GM19455 (cell line): ENCODE results near the gene ACTRT2.

Source experiments
- ATAC-seq: cut with Tn5 transposase; IDR thresholded peaks from one replicate; pipeline ENCODE4 v1.9.1; 2021; ENCODE audit not compliant: unreplicated experiment

ACTRT2 gene

DNA sequence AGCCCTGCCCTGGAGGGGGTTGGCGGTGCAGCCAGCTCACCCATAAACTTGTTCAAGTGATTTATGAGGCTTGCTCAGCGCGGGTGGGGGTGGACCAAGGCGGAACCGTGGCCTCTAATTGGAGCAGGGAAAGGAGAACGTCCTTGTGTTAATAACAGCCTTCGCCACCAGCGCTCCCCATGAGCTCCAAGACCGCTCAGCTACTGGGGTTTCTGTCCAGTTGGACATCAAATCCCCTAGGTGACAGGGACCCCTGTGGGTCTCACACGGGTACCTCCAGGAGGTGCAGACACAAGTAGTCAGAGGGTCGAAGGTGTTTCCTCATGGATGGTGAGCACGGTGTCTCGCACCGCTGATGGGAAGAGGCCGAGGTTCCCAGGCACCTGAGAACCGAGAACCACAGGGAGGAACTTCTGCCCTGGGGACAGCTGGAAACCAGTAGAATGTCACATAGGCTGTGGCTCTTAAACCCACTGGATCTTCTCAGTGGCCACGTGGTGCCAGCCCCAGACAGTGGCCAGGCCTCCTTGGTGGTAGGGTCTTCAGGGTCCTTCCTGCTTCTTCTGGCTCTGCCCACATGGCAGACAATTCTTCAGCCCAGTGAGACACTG lies 3.7 kb upstream of the ACTRT2 start:
- ATAC-seq: no peak

DNA sequence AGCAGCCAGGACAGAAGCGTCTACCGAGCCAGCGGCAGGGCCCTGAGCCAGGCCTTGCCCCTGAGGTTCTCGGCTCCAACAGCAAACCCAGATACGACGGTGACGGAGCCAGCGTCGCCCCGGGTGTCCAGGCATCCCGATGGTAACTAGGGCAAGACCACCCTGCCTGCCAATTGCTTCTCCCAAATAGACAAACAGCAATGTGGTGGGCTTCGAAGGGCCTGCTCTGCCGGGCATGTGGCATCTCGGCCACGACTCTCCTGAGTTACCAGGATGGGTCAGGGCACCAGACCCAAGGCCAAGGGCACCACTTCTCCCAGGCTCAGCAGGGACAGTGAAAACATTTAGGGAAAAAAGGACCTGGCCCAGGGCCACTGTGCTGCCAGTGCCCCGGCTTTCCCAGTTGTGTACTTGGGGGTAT lies 3.2 kb upstream of the ACTRT2 start:
- ATAC-seq: no peak

DNA sequence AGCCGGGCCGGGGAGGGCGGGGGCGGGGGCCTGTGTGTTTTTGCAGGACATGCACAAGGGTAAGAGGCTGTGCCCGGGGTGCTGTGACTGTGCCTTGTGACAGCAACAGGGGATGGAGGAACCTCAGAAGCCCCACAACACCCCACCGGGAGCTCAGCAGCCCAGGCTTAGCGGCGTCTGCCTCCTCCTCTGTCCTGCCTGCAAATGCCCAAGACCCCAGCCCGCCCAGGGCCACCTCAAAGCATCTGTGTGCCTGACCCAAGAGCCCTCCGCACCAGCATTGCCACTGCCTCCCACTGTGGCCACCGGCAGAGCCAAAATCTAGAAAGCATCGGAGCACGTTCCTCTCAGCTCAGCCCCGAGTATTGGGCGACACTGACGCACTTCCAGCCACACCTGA lies 2.7 kb upstream of the ACTRT2 start:
- no peak for ATAC-seq

DNA sequence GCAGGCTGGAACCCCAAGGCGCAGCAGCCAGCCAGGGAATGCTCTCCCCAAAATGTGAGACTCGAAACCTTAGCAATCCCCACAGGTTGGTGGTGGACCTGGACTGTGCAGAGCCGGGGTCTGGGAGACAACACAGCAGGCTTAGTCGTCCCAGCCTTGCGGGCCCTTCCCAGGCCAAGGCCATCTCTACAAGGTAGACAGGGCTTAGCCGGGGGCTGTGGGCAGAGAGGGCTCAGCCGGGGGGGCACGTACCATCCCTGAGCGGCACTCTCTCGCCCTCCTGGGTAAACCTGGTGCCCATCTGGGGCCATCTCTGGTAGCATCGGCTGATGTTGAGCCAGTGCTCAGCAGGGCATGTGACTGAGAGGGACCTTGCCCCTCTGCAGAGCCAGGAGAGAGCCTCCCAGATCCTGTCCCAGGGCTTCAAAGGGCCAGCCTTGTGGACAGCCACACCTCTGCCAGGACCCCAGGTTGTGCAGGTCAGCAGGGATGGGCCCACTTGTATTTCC lies 2.2 kb upstream of the ACTRT2 start:
- no peak for ATAC-seq

DNA sequence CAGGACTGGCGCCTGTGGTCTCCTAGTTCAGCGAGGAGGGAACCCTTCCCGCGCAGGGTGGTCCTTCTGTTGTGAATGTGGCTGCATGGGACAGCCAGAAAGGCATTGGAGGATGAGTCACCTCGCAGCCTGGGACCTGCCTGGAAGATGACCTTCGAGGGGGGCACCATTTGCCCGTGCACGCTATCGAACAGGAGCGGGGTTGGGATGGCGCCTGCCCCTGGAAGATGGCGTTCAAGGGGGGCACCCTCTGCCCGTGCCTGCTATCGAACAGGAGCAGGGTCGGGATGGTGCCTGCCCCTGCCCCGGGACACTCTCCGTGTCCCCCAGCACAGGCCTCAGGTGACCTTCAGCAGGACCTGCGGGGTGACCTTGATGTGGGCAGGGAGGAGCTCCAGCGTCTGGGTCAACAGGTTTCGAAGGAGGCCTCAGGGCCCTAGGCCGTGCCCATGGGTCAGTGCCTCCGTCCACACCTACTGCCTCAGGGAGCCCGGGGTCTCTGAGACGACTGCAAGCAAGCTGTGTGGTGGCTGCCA lies 1.7 kb upstream of the ACTRT2 start:
- no peak for ATAC-seq

DNA sequence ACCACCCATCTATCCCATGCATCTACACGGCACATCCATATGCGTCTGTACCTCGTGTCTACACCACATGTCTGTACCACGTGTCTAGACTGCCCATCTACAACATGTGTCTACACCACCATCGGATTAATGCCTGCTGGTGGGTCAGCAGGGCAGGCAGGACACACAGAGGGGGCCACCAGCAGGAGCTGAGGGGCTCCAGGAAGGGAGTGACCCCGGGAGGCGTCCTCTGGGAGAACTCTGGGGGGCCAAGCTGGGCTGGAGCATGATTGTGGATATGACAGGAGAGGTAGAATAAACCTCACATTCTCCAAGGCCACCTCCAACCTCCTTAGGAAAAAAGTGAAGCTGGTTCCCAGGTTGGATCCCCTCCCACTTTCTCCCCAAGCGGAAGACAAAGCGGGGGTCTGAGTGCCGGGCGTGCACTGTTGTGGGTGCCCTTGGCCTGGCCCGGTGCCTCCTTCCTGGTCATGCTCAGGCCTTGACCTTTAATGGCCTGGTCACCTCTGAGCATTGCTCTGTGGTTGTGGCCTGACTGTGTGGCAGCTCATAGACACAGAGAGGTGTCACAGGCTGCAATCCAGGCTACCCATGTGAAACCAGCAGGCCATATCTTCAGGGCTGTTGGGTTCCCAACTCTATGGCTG lies 881 bp upstream of the ACTRT2 start:
- no peak for ATAC-seq

DNA sequence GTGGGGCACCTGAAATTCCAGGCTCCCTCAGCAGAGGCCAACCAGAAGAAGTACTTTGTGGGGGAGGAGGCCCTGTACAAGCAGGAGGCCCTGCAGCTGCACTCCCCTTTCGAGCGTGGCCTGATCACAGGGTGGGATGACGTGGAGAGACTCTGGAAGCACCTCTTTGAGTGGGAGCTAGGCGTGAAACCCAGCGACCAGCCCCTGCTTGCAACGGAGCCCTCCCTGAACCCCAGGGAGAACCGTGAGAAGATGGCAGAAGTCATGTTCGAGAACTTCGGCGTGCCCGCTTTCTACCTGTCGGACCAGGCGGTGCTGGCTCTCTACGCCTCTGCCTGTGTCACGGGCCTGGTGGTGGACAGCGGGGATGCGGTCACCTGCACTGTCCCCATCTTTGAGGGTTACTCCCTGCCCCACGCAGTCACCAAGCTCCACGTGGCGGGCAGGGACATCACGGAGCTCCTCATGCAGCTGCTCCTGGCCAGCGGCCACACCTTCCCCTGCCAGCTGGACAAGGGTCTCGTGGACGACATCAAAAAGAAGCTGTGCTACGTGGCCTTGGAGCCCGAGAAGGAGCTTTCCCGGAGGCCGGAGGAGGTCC lies 634 bp downstream of the ACTRT2 start:
- no peak for ATAC-seq

DNA sequence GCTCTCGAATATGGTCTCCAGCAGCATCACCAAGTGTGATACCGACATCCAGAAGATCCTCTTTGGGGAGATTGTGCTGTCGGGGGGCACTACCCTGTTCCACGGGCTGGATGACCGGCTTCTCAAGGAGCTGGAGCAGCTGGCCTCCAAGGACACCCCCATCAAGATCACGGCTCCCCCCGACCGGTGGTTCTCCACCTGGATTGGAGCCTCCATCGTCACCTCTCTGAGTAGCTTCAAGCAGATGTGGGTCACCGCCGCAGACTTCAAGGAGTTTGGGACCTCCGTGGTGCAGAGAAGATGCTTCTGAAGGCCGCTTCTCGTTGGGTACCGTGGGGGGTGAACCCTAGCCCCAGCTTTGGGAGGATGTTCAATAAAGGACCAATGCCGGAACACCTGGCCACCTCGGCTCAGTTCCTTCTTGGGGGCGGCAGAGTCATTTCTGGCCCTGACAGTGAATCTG lies 1.3 kb downstream of the ACTRT2 start:
- no peak for ATAC-seq

DNA sequence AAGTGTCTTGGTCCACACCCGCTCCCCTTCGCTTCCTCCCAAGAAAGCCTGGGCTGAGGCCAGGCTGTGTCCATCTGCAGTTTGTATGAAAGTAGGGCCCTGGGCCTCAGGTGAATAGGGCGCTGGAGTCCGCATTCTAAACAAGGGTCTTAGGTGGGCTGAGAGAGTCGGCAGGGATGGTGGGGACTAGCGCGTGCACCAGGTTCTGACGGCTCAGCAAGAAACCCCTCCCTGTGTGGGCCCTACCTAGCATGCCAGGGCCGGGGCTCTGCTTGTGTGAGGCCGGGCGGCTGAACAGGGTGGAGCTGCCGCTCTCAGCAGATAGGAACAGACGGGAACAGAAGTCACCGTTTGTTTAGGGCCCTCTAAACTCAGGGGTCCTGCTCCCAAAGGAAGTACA lies 1.7 kb downstream of the ACTRT2 start:
- no peak for ATAC-seq

DNA sequence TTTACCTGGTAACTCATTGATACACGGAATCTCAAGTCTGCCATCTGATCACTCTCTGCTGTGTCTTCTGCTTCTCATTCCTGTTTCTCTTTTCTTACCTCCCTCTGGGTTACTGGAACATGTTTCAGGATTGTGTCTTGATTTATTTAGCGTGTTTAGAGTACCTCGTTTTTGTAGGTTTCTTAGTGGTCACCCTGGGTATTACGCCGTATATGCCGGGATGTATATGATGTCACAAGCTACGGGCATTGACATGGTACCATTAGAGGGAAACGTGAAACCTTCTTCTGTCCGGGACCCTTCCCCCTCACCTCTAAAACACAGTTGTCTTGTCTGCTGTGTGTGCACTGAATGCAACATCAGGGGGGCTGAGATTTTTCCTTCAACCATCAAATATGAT lies 2.8 kb downstream of the ACTRT2 start:
- no peak for ATAC-seq

DNA sequence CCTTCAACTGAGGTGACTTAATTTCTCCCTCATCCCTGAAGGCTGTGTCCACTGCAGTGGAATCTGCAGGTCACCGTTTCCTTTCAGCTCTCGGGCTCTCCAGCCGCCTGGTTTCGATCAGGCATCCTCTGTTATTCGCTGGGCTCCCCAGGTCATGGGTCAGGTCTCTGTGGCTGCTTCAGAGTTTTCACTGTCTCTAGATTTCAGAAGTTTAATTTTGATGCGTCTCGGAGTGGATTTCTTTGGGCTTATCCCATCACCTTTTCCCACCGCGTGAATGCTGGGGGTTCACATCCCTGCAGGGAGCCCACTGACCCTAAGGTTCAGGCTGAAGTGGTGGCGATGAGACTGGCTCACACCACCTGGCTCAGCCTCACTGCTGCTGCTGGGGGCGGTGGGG lies 3.3 kb downstream of the ACTRT2 start:
- no peak for ATAC-seq

DNA sequence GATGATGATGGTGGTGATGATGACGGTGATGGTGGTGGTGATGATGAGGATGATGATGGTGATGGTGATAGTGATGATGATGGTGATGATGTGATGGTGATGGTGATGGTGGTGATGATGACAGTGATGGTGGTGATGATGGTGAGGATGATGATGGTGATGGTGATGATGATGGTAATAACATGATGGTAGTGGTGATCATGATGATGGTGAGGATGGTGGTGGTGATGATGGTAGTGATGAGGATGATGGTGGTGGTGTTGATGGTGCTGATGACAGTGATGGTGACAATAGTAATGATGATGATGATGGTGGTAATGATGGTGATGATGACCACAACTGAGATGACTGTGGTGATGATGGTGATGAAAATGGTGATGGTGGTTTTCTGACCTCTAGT lies 4.9 kb downstream of the ACTRT2 start:
- no peak for ATAC-seq

DNA sequence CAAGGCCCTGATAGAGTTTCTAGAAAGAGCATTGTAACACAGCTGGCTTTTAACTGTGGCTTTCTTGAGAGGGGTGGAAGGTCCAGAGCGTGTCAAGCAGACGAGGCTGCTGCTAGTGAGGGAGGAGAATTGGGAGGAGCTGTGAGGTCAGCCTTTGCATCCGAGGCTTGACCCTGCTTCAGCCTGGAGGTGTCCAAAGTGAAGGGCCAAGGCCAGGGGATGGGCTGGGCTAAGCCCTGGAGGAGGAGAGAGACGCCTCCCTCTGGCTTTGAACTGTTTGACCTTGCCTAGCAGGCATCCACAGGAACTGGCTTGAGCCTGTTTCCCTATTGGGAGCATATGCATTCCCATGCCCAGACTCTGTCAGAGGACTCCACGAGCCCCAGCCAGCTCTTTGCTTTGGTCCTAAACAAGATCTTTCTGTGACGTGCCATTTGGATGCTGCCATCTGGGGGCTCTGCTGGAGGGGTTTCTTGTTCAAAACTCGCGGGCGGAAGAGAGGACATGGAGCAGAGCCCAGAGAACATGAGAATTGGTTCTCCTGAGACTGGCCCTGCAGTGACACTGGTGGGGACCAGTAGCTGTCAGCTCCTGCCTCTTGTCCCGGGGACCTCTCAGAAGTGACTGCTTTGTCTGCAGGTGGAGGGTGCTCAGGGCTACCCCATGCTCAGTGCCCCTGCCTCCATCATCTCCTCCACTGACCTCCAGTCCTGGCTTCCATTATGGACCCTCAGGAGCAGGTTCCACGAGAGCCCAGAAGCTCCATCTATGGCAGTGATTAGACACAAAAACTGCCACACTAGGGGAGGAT lies 5.5 kb downstream of the ACTRT2 start:
- ATAC-seq: no peak

DNA sequence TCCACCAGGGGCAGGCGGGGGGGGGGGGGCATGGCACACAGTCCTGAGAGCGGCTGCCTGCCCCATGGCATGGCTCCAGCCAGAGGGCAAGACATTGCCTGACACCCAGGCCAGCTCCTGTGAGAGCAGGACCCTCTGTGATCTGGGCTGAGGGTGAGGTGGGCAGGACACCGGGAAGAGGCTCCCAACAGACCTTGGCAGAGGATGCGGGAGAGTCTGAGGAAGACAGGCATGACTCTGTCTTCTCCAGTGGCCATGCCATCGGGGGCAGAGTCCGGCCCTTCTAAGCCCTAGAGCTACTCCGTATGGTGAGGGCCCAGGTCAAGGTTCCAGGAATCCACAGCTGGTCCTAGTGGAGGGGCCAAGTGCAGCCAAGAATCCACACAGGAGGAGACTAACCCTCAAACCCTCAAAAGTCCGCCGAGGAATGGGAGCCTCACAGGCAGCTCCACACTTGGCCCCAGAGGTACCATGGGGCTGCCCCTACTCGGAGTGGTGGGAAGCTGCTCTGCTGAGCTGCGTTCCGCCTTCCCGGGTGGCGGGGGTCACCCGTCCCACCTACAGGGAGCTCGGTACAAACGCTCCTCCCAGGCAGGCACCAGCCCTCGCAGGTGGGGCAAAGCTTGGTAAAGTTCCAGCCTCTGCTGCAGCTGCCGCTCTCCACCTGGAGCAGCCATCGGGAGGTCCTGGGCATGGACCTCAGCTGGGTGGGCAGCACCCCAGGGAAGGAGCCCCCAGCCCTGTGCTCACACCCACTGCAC lies 6.5 kb downstream of the ACTRT2 start:
- ATAC-seq: no peak

DNA sequence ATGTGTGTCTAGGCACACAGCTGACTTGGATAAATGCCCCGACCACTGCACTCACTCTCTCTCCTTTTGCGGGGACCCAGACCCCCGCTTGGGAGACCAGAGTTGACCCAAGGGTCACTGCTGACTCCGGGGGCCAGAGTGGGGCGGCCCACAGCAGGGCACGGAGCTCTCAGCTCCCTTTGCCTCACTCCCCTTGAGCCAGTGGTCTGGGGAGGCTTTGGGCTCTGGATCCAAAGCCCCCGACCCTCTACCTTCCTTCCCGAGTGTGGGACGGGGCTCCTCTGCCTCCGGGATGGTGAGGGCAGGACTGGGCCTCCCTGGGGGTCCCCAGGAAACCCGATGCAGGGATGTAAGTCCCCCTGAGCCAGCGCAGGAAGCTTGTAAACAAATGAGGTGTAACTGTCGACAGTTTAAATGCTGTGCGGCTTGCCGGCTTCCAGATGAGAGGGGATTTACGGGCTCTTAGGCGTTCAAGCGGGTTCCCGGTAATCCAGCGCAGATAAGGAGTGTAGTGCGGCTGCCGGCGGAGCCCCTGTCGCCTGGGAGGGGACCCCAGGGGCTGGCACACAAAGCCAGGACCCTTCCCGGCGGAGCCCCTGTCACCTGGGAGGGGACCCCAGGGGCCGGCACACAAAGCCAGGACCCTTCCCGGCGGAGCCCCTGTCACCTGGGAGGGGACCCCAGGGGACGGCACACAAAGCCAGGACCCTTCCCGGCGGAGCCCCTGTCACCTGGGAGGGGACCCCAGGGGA lies 7.4 kb downstream of the ACTRT2 start:
- no peak for ATAC-seq

DNA sequence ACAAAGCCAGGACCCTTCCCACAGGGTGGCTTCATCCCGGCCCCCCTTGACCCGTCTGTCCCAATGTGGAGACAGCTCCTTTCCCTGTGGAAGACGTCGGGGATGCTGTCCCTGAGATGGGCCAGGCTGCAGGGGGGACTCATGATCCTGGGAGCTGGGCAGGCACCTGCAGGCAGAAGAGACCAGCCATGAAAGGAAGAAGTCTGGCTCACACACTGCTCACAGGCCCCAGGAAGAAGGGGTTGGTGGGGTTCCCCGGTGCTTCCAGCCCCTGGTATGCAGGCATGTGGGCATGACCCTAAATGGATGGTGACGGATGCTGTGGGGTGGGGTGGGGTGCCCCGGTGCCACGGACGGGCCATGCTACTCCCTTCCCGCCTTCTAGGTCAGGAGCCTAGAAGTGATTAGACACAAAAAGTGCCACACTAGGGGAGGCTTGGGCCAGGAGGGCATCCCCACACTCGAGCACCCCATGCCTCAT lies 8.3 kb downstream of the ACTRT2 start:
- ATAC-seq: no peak

DNA sequence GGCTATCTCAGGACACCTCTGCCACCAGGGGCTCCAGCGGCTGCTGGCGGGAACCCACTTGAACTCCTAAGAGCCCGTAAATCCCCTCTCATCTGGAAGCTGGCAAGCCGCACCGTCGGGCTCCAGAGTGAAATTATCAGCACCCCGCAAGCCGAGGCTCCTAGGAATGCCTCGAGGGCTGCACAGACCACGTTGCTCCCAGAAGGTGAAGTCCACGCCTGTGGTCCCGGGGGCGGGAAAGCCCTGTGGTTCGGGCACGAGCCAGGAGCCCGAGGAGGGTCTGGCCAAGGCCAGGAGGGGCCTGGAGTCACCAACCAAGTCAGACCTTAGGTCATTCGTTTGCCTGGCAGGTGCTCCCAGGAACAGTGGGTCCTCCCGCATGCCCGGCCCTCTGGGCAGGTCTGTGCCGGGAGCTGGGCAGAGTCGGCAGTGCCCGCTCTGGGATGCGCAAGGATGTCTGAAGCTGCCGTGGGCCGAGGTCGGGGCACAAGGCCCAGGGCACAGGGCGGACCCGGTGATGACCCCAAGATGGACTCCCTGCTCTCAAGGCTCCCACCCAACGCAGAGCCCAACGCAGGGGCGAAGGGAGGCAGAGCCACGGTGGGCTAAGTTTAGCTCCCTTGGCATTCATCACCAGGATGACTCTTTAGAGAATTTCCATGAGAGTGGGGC lies 8.9 kb downstream of the ACTRT2 start:
- ATAC-seq: no peak

DNA sequence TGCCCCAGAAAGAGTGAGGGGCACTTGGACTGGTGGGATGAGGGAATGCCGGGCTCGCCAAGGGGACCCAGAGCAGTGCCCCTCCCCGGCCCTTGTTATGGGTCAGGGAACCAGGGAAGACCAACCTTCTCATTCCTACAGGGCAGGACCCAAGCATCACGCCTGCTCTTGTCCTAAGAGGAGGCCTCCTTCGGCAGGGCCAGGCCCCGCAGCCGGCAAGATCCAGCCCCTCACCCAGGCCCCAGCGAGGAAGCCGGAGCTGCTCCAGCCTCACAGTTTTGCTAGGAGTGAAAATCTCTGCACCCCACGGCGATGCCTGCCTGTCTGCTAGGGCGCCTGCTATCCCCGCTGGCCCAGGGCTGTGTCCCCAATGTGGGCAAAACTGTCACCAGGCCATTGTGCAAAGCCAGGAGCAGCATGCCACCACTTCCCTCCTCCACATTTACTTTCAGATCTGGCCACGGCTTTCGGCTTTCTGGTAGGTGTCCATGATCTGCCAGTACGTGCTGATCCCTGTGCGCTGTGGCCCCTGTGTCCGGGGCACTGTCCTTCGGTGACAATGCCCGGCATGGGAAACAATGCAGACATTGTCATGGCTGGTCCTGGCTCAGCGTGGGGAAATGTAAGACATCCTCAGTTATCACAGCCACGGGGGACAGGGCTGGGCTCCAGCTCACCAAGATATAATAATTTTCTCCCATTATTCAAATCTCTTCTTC lies 9.6 kb downstream of the ACTRT2 start:
- no peak for ATAC-seq
